H9 (cell line): ENCODE results near the gene RBMS3. TPM values are rescaled to one million over a fixed set of nuclear protein-coding genes. Genes with fewer than 3 reads are reported as not detected.

ENCODE experiments used
- DNase-seq: peaks from one replicate; pipeline ENCODE4 v3.0.0-alpha.2; 2017
- H2AFZ ChIP-seq: one replicate; pipeline ENCODE4 v1.6.1; 2013; ENCODE audit warnings: mild to moderate bottlenecking, low read length, control low read depth, moderate library complexity
- H2AK5ac ChIP-seq: 2 replicates; pipeline ENCODE4 v1.6.1; 2013; ENCODE audit warnings: low read length, control low read depth, mixed read lengths; ENCODE audit not compliant: insufficient read length
- H2BK120ac ChIP-seq: one replicate; pipeline ENCODE4 v1.6.1; 2013; ENCODE audit warnings: low read depth, mild to moderate bottlenecking, low read length, control low read depth, inconsistent platforms; ENCODE audit not compliant: poor library complexity, severe bottlenecking
- H2BK12ac ChIP-seq: 2 replicates; pipeline ENCODE4 v1.6.1; 2013; ENCODE audit warnings: low read length, control low read depth, mixed read lengths, low read depth; ENCODE audit not compliant: insufficient read length
- H2BK15ac ChIP-seq: 2 replicates; pipeline ENCODE4 v1.6.1; 2013; ENCODE audit warnings: low read depth, low read length, control low read depth
- H2BK20ac ChIP-seq: one replicate; pipeline ENCODE4 v1.6.1; 2013; ENCODE audit warnings: low read depth, mild to moderate bottlenecking, low read length, control low read depth, inconsistent platforms; ENCODE audit not compliant: poor library complexity, severe bottlenecking
- H2BK5ac ChIP-seq: 2 replicates; pipeline ENCODE4 v1.6.1; 2013; ENCODE audit warnings: low read length, control low read depth, mixed read lengths; ENCODE audit not compliant: insufficient read length
- H3K14ac ChIP-seq: 2 replicates; pipeline ENCODE4 v1.6.1; 2013; ENCODE audit warnings: low read length, control low read depth; ENCODE audit not compliant: insufficient read depth
- H3K18ac ChIP-seq: 2 replicates; pipeline ENCODE4 v1.6.1; 2013; ENCODE audit warnings: low read depth, mild to moderate bottlenecking, mixed read lengths, low read length, control low read depth; ENCODE audit not compliant: insufficient read length
- H3K23ac ChIP-seq: 2 replicates; pipeline ENCODE4 v1.6.1; 2013; ENCODE audit warnings: low read length, control low read depth, mixed read lengths, low read depth; ENCODE audit not compliant: insufficient read length
- H3K23me2 ChIP-seq: 2 replicates; pipeline ENCODE4 v1.6.1; 2013; ENCODE audit warnings: low read depth, mild to moderate bottlenecking, mixed read lengths, low read length, control low read depth; ENCODE audit not compliant: insufficient read length, poor library complexity, severe bottlenecking
- H3K27ac ChIP-seq: 2 replicates; pipeline ENCODE4 v1.5.1; 2013; ENCODE audit warnings: low read length, control low read depth, mixed read lengths, low read depth; ENCODE audit not compliant: insufficient read length
- H3K27me3 ChIP-seq: 2 replicates; pipeline ENCODE4 v1.6.1; 2013; ENCODE audit warnings: low read length, control low read depth, inconsistent platforms; ENCODE audit not compliant: insufficient read depth
- H3K4ac ChIP-seq: 2 replicates; pipeline ENCODE4 v1.6.1; 2013; ENCODE audit warnings: low read depth, mild to moderate bottlenecking, control low read depth, inconsistent platforms, low read length, moderate library complexity
- H3K4me1 ChIP-seq: 2 replicates; pipeline ENCODE4 v1.6.1; 2013; ENCODE audit warnings: low read length, control low read depth, inconsistent platforms; ENCODE audit not compliant: insufficient read depth
- H3K4me2 ChIP-seq: 2 replicates; pipeline ENCODE4 v1.6.1; 2013; ENCODE audit warnings: low read length, control low read depth, mixed read lengths; ENCODE audit not compliant: insufficient read length, insufficient read depth
- H3K56ac ChIP-seq: 2 replicates; pipeline ENCODE4 v1.6.1; 2013; ENCODE audit warnings: low read depth, mild to moderate bottlenecking, mixed read lengths, low read length, control low read depth; ENCODE audit not compliant: insufficient read length
- H3K79me1 ChIP-seq: 2 replicates; pipeline ENCODE4 v1.6.1; 2013; ENCODE audit warnings: low read depth, mild to moderate bottlenecking, moderate library complexity, low read length, control low read depth, inconsistent platforms; ENCODE audit not compliant: insufficient read depth, poor library complexity, severe bottlenecking
- H3K79me2 ChIP-seq: 2 replicates; pipeline ENCODE4 v1.6.1; 2013; ENCODE audit warnings: low read length, control low read depth, inconsistent platforms; ENCODE audit not compliant: insufficient read depth
- H3K9ac ChIP-seq: 2 replicates; pipeline ENCODE4 v1.6.1; 2013; ENCODE audit warnings: low read length, control low read depth, mixed read lengths; ENCODE audit not compliant: insufficient read length; ENCODE audit errors: extremely low read depth
- H3K9me3 ChIP-seq: one replicate; pipeline ENCODE4 v1.6.1; 2013; ENCODE audit warnings: low read depth, low read length, inconsistent platforms; ENCODE audit not compliant: control insufficient read depth
- H3T11ph ChIP-seq: one replicate; pipeline ENCODE4 v1.6.1; 2013; ENCODE audit warnings: mild to moderate bottlenecking, low read length, control low read depth, inconsistent platforms
- H4K20me1 ChIP-seq: one replicate; pipeline ENCODE4 v1.6.1; 2013; ENCODE audit not compliant: control insufficient read depth, insufficient read length, insufficient read depth
- H4K5ac ChIP-seq: 2 replicates; pipeline ENCODE4 v1.6.1; 2013; ENCODE audit warnings: low read depth, mild to moderate bottlenecking, mixed read lengths, low read length, control low read depth; ENCODE audit not compliant: insufficient read length
- H4K8ac ChIP-seq: replicated peaks from 2 replicates; pipeline ENCODE4 v1.6.1; 2013; ENCODE audit warnings: low read length, control low read depth, mixed read lengths, low read depth; ENCODE audit not compliant: insufficient read length
- H4K91ac ChIP-seq: 2 replicates; pipeline ENCODE4 v1.6.1; 2013; ENCODE audit warnings: low read depth, mild to moderate bottlenecking, moderate library complexity, mixed read lengths, low read length, control low read depth; ENCODE audit not compliant: insufficient read length
- H3K27ac Mint-ChIP-seq, 3 experiments: 2 replicates in 2 of 3; 3 replicates in 1 of 3; pipeline ENCODE4 v1.8.0; 2020 to 2021; ENCODE audit warnings: mixed read lengths in 3 of 3, mild to moderate bottlenecking in 1 of 3, moderate library complexity in 1 of 3
- H3K27me3 Mint-ChIP-seq: 2 replicates; pipeline ENCODE4 v1.8.0; 2021; ENCODE audit warnings: low read depth, mild to moderate bottlenecking, moderate library complexity, mixed read lengths
- H3K36me3 Mint-ChIP-seq, 3 experiments: 2 replicates in 2 of 3; 3 replicates in 1 of 3; pipeline ENCODE4 v1.8.0; 2020 to 2021; ENCODE audit warnings: low read depth in 3 of 3, mixed read lengths in 3 of 3; ENCODE audit not compliant: insufficient read depth in 1 of 3
- H3K4me1 Mint-ChIP-seq, 2 experiments: 2 replicates each; pipeline ENCODE4 v1.8.0; 2020; ENCODE audit warnings: mixed read lengths in 2 of 2
- H3K4me3 Mint-ChIP-seq, 2 experiments: 2 replicates in 1 of 2; 3 replicates in 1 of 2; pipeline ENCODE4 v1.8.0; 2020 to 2021; ENCODE audit warnings: mild to moderate bottlenecking in 2 of 2, mixed read lengths in 2 of 2, moderate library complexity in 1 of 2
- H3K9me3 Mint-ChIP-seq, 2 experiments: 2 replicates in 1 of 2; 3 replicates in 1 of 2; pipeline ENCODE4 v1.8.0; 2020; ENCODE audit warnings: mild to moderate bottlenecking in 2 of 2, mixed read lengths in 2 of 2, moderate library complexity in 1 of 2
- CTCF ChIP-seq: fragments of 200-600 bp; sonication (generic); conservative IDR thresholded peaks from 3 replicates; pipeline ENCODE4 v1.8.0; 2021; ENCODE audit warnings: antibody characterized with exemption, mild to moderate bottlenecking
- WGBS: extraction: QIAGEN DNeasy Blood & Tissue Kit; methylation state at CpG from one replicate; pipeline ENCODE4 v1.1.7; 2013; ENCODE audit warnings: missing lambda C conversion rate, low lambda C conversion rate, mixed read lengths; ENCODE audit not compliant: insufficient read length; ENCODE audit errors: extremely low coverage; 5-methylcytosine and 5-hydroxymethylcytosine counted together
- total RNA-seq: library from RNA; stranded (reverse); gene quantifications from 2 replicates; pipeline ENCODE4 v1.2.1, GENCODE V29; 2021

RBMS3 gene
- total RNA-seq, 1 experiment from 2014 or later, result 8.1 TPM

GRCh38 chr3:29577250-29577649 lies 296.4 kb downstream of the RBMS3 start:
- no peaks in the 10 kb centered on the region for H3K4me1 Mint-ChIP-seq
- no peak for DNase-seq
- no peak overlapping the region for H4K8ac ChIP-seq
- no peak overlapping the region for H3K9ac ChIP-seq
- no peaks in the 10 kb centered on the region for H3K4me1 ChIP-seq
- H2BK15ac ChIP-seq, result no peak overlapping the region
- H3K79me2 ChIP-seq, result no peaks in the 10 kb centered on the region
- H3K27me3 ChIP-seq, result no peaks in the 10 kb centered on the region
- H3K36me3 Mint-ChIP-seq, result no peaks in the 10 kb centered on the region
- no peak overlapping the region for H2BK5ac ChIP-seq
- H3K9me3 ChIP-seq, result no peaks in the 10 kb centered on the region
- TF ChIP-seq CTCF, result no peak
- no peak overlapping the region for H3K14ac ChIP-seq
- H2BK12ac ChIP-seq, result no peak overlapping the region
- no peaks in the 10 kb centered on the region for H3K27me3 Mint-ChIP-seq
- H3K27ac ChIP-seq, result no peak overlapping the region
- H3K18ac ChIP-seq, result no peak overlapping the region
- H3K23ac ChIP-seq, result no peak overlapping the region
- H4K5ac ChIP-seq, result no peak overlapping the region
- H2AFZ ChIP-seq, result no peak overlapping the region
- H3K23me2 ChIP-seq, result no peaks in the 10 kb centered on the region
- H3K27ac Mint-ChIP-seq, result no peak overlapping the region
- H3K4me2 ChIP-seq, result no peak overlapping the region
- H2AK5ac ChIP-seq, result no peak overlapping the region
- H3T11ph ChIP-seq, result no peak overlapping the region
- no peak overlapping the region for H3K4me3 Mint-ChIP-seq
- no CpG with 5 or more reads among the region's 2 CpGs for WGBS
- H2BK20ac ChIP-seq, result no peak overlapping the region
- no peak overlapping the region for H3K56ac ChIP-seq
- H2BK120ac ChIP-seq, result no peak overlapping the region
- no peaks in the 10 kb centered on the region for H4K20me1 ChIP-seq
- no peak overlapping the region for H3K4ac ChIP-seq
- H3K79me1 ChIP-seq, result no peaks in the 10 kb centered on the region
- peak overlapping the region; percentile 49 for H4K91ac ChIP-seq
- H3K9me3 Mint-ChIP-seq, result no peaks in the 10 kb centered on the region; a peak in 1 of 5 replicates
